Activated naive CD4-positive, alpha-beta T cell treated with anti-CD3 and anti-CD28 coated beads, Interleukin-2, amount 50 U/mL, for 24 hours (primary cell): ENCODE data around the gene NPL.

Source experiments
- H3K27ac Mint-ChIP-seq: one replicate; pipeline ENCODE4 v1.8.0; 2021; ENCODE audit warnings: mild to moderate bottlenecking, mixed read lengths
- H3K27me3 Mint-ChIP-seq: one replicate; pipeline ENCODE4 v1.8.0; 2021; ENCODE audit warnings: mixed read lengths
- H3K36me3 Mint-ChIP-seq: one replicate; pipeline ENCODE4 v1.8.0; 2021; ENCODE audit warnings: mixed read lengths
- H3K4me1 Mint-ChIP-seq: one replicate; pipeline ENCODE4 v1.8.0; 2021; ENCODE audit warnings: mixed read lengths
- H3K4me3 Mint-ChIP-seq: one replicate; pipeline ENCODE4 v1.8.0; 2021; ENCODE audit warnings: mild to moderate bottlenecking, mixed read lengths
- H3K9me3 Mint-ChIP-seq: one replicate; pipeline ENCODE4 v1.8.0; 2021; ENCODE audit warnings: mixed read lengths

The NPL gene

DNA sequence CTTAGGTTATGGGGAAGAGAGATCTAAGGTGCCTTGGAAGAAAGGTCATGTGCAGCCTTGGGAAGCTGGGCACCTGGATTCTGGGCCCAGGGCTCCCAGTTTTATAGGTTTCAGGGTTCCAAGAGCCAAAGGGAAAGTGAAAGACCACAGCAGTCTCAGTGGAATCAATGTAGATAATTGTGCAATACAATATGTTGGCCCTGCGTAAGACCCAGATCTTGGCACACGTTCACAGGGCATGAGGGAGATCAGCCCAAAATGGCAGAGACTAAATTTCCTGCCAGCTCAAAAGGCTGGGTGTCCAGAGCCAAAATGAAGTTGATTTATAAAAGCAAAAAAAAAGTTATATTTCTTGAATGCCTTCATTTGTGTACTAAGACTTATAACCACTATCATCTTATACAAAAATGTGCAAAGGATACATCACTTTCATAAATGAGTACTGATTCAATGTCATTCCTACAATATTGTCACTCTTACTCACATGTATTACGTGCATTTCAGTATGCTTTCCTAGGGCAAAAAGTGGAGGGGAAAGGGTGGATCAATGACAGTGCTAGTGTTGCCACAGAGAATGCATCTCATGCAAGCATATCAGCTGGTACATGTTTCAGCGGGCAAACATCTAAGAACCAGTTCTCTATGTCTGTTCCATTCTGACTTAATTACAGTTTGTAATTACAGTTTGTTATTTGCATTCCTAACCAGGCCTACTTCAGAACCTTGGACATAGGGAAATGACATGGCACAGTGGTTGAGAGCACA lies 22.5 kb upstream of the NPL start:
- H3K27me3 Mint-ChIP-seq = no peaks in the 10 kb centered on the region
- no peak overlapping the region for H3K27ac Mint-ChIP-seq
- no peak overlapping the region for H3K4me3 Mint-ChIP-seq
- no peaks in the 10 kb centered on the region for H3K4me1 Mint-ChIP-seq
- no peaks in the 10 kb centered on the region for H3K36me3 Mint-ChIP-seq
- H3K9me3 Mint-ChIP-seq = no peaks in the 10 kb centered on the region

DNA sequence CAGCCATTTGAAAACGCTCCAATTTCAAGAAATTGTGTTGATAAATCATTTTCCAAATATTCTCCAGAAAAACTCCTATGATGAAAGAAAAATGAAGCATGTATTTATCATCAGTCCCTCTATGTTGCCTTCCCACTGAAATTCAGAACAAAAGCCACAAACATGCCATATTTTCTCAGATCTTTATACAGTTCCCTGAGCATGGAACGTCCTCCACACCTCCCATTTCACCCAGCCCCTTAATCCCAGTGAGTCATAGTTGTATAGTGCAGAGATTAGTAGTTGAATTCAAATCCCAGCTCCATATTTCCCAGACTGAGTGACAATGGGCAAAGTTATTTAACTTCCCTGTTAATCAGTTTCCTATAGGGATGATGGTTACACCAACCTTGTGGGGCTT lies 20.6 kb upstream of the NPL start:
- Mint-ChIP-seq H3K27ac (no peak overlapping the region), H3K4me1 (no peaks in the 10 kb centered on the region), H3K9me3 (no peaks in the 10 kb centered on the region), H3K27me3 (peaks cover 2% of the 10 kb centered on the region), H3K36me3 (no peaks in the 10 kb centered on the region), H3K4me3 (no peak overlapping the region)

DNA sequence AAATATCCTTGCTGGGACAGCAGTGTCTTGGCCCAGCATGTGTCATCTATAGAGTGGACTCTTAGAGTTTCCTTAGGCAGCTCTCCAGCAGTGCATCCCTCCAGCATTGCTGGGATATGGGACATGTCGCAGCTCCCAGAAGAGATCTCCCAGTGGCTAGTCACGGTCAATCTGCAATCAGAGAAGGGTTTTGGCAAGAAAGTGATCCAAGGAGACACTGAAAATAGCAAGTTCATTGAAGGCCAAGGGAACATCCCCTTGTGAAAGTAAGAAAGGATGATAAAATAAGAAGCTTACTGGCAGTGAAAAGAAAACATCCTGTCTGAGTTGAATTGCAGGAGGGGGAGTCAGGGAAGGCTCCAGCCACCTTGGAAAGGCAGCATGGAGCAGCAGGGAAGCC lies 19.3 kb upstream of the NPL start:
- Mint-ChIP-seq H3K27ac (no peak overlapping the region), H3K4me3 (no peak overlapping the region), H3K4me1 (no peaks in the 10 kb centered on the region), H3K9me3 (no peaks in the 10 kb centered on the region), H3K36me3 (no peaks in the 10 kb centered on the region), H3K27me3 (peaks cover 3% of the 10 kb centered on the region)

DNA sequence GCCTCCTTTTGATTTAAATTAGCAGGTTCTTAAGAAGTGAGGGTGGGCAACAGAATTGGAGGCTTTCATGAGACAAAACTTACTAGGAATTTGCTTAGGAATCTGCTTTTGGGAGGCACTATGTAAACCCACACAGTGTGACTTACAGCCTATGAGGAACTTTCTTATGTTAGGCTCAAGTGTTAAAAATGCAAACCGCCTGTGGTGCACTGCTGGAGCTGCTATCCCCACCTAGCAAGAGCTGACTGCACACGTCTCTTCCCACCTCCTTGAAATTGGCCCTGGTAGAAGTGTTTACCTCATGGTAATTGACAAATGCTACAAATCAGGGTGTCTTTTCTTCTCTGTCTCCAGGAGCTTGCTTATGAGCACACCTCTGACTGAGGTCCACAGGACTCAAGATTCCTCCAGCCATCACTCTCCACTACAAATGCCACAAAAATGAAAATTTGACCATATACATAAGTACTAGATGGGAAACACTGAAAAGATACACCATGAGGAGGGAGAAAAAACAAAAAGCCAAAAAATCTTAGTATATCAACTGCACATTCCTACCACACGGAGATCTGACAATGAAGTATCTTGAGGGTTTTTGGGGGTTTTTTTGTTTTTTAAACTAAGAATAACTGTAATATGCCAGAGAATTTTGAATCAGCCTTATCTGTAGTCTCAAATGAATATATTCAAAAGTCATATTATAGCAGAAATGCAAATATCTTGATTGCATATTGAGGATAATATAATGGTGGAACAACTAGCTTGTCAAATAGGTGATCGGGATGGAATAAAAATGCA lies 18.2 kb upstream of the NPL start:
- H3K27me3 Mint-ChIP-seq = peaks cover 3% of the 10 kb centered on the region
- H3K4me1 Mint-ChIP-seq = no peaks in the 10 kb centered on the region
- H3K27ac Mint-ChIP-seq = no peak overlapping the region
- H3K4me3 Mint-ChIP-seq = no peak overlapping the region
- no peaks in the 10 kb centered on the region for H3K36me3 Mint-ChIP-seq
- no peaks in the 10 kb centered on the region for H3K9me3 Mint-ChIP-seq

DNA sequence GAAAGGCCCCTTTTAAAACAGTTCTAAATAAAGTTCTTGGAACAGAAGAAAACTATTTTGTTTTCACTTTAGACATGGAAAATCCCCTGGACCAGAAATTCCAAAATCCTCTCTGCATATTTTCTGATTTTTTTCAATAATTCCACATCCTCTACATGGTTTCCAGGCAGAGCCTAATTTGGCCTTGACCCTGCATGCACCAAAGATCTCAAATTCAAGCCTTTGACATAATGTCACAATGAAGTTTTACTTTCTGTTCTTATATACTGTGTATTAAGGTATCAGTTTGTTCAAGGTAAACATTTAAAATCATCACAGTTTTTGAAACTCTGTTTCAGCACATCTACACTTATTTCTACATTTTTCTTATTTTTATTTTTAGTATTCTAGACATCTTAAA lies 12.2 kb upstream of the NPL start:
- H3K9me3 Mint-ChIP-seq = no peaks in the 10 kb centered on the region
- no peak overlapping the region for H3K4me3 Mint-ChIP-seq
- H3K27me3 Mint-ChIP-seq = peaks cover 3% of the 10 kb centered on the region
- H3K36me3 Mint-ChIP-seq = no peaks in the 10 kb centered on the region
- H3K4me1 Mint-ChIP-seq = peaks cover 11% of the 10 kb centered on the region
- H3K27ac Mint-ChIP-seq = no peak overlapping the region

DNA sequence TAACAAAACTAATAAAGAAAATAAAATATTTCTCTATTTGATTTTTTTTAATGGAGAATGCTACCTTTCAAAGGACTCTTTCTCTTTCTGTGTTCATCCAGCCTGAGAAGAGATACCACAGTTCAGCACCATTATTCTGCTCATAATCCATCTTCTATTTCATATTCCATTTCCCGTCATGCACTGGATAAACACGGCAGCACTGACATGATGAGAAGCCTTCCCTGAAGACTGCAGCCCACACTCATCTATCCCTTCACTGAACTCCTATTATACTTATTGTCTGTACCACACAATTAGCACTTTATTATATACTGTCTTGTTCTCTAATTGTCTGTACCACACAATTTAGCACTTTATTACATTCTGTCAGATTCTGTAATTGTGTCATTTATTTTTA lies 10.7 kb upstream of the NPL start:
- Mint-ChIP-seq H3K27ac (no peak overlapping the region), H3K27me3 (peaks cover 1% of the 10 kb centered on the region), H3K36me3 (no peaks in the 10 kb centered on the region), H3K4me3 (no peak overlapping the region), H3K4me1 (peaks cover 13% of the 10 kb centered on the region), H3K9me3 (no peaks in the 10 kb centered on the region)

DNA sequence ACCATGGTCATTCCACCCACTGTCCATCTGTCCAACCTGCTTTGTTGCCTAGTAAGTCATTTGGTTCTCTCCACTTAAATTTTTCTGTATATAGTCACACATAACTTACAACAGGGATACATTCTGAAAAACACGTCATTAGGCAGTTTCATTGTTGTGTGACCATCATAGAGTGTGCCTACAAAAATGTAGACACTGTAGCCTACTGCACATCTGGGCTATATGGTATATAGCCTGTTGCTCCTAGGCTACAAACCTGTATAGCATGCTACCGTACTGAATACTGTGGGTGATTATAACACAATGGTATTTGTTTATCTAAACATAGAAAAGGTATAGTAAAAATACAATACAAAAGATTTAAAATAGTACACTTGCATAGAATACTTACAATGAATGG lies 10.0 kb upstream of the NPL start:
- Mint-ChIP-seq H3K27me3 (no peaks in the 10 kb centered on the region), H3K36me3 (no peaks in the 10 kb centered on the region)

DNA sequence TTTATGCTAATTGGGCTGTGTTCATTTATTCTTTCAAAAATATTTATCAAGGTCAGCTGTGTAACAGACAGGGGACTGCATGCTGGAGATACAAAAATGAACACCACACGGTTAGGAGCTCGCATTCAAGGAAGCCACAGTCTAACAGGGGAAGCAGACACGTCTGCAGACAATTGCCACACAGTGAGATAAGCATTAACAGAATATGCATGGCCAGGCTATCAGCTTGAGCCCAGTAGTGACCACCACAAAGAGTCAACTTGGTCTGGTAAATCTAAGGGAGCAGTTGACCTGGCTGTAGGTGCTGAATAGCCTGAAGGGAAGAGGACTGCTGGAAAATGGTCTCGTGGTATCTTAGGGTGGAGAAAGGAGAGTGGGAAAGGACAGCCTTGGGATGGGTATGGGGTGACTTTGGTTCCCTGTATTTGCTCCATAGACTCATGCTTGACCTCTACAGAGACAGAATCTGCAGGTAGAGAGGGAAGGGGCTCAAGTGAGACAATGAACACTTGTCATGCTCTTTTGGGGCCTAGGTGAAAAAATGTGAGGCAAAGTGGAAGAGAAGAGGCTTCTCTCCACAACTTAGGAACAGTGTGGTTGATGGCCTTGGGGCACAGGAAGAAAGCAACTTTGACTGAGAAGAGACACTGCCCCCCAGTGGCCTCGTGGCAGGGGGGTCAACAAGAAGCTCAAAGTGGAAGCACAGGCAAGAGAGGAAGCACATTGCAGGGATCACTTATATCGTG lies 7.6 kb upstream of the NPL start:
- no peak overlapping the region for H3K27ac Mint-ChIP-seq
- H3K27me3 Mint-ChIP-seq = no peaks in the 10 kb centered on the region
- no peaks in the 10 kb centered on the region for H3K36me3 Mint-ChIP-seq
- H3K4me3 Mint-ChIP-seq = no peak overlapping the region
- no peaks in the 10 kb centered on the region for H3K9me3 Mint-ChIP-seq
- H3K4me1 Mint-ChIP-seq = peaks cover 13% of the 10 kb centered on the region

More for the DNA sequence above, 10.0 kb upstream of the NPL start:
- Mint-ChIP-seq H3K9me3 (no peaks in the 10 kb centered on the region), H3K4me3 (no peak overlapping the region), H3K4me1 (peaks cover 13% of the 10 kb centered on the region), H3K27ac (no peak overlapping the region)

DNA sequence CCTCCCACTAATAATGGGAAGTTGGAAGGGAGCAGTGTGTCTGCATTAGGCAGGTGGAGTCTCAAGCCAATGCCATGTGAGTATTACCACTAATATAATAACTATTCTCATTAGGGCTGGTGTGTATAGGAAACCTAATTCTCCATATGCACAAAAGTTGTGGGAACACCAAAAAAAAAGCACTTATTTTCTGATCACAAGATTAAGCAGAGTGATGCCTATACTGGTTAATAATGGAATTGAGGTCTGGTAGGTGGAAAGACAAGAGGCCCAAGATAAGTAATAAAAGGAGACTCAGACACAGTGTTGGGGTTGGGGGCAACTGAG lies 7.0 kb upstream of the NPL start:
- no peaks in the 10 kb centered on the region for H3K9me3 Mint-ChIP-seq
- no peak overlapping the region for H3K27ac Mint-ChIP-seq
- peaks cover 13% of the 10 kb centered on the region for H3K4me1 Mint-ChIP-seq
- no peaks in the 10 kb centered on the region for H3K27me3 Mint-ChIP-seq
- no peak overlapping the region for H3K4me3 Mint-ChIP-seq
- no peaks in the 10 kb centered on the region for H3K36me3 Mint-ChIP-seq

DNA sequence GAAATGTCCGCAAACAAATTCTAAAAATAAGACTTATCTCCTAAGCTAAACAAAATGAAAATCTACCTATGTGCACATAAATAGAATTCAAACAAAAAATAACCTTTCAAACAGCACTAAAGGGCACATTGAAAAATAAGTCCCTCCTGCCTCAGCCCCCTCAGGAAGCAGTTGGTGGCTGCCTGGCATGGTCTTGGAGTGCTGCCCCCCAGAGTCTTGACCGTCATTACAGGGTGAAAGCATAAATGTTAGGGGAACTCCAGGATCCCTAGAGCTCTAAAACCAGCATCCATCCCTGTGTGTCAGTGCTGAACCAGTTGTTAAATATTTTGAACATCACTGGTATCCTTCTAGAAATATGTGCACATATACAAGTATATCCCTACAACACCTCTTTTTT lies 6.5 kb upstream of the NPL start:
- no peaks in the 10 kb centered on the region for H3K9me3 Mint-ChIP-seq
- H3K27me3 Mint-ChIP-seq = no peaks in the 10 kb centered on the region
- no peaks in the 10 kb centered on the region for H3K36me3 Mint-ChIP-seq
- H3K27ac Mint-ChIP-seq = no peak overlapping the region
- peaks cover 13% of the 10 kb centered on the region for H3K4me1 Mint-ChIP-seq
- no peak overlapping the region for H3K4me3 Mint-ChIP-seq

DNA sequence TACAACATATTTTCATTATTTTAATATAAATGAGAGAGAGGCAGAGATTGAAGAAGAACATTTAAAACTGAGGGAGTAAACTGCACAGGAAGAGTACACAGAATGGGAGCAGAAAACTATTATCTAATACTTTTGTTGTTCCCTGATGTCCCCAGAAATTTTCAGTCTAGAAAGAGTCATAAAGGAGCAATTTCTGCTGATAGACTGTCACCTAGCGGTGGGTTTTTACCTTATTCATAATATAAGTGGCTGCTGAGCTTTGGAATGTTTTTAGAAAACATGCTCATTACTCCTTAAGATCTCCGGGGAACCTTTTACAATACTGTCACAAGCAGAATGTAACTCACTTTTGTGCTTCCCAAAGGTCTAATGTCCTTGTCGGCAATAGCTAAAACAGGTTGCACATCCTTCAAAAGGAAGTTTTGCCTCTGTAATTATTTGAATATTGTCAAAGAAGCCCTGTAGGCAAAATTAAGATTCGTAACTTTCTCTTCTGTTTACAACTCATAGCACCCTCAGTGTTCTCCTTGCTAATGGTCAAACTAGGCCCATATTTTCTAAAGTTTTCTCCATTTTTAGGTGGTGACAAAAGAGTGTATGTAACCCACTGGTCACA lies 4.9 kb upstream of the NPL start:
- Mint-ChIP-seq H3K27ac (no peak overlapping the region), H3K36me3 (no peaks in the 10 kb centered on the region), H3K4me3 (no peak overlapping the region), H3K9me3 (no peaks in the 10 kb centered on the region), H3K4me1 (peaks cover 21% of the 10 kb centered on the region), H3K27me3 (no peaks in the 10 kb centered on the region)

DNA sequence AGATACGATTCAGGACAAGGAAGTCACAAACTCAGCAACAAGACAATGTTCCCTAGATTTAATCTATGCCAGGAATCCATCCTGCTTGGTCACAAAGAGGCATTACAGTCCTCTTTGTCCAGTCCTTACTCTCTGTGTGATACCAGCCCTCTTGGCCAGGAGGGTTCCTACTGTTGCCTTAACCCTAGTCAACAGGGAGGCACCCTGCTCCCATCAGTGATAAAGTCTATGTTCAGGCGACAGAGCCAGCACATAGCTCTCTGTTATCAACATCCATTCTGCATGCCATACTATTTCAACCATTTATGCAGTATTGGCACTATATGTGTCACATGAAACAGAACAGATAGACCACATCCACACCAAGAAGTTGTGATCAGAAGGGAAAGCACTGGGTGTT lies 4.4 kb upstream of the NPL start:
- no peak overlapping the region for H3K4me3 Mint-ChIP-seq
- no peaks in the 10 kb centered on the region for H3K9me3 Mint-ChIP-seq
- H3K27ac Mint-ChIP-seq = no peak overlapping the region
- no peaks in the 10 kb centered on the region for H3K27me3 Mint-ChIP-seq
- H3K4me1 Mint-ChIP-seq = peaks cover 23% of the 10 kb centered on the region
- H3K36me3 Mint-ChIP-seq = no peaks in the 10 kb centered on the region

DNA sequence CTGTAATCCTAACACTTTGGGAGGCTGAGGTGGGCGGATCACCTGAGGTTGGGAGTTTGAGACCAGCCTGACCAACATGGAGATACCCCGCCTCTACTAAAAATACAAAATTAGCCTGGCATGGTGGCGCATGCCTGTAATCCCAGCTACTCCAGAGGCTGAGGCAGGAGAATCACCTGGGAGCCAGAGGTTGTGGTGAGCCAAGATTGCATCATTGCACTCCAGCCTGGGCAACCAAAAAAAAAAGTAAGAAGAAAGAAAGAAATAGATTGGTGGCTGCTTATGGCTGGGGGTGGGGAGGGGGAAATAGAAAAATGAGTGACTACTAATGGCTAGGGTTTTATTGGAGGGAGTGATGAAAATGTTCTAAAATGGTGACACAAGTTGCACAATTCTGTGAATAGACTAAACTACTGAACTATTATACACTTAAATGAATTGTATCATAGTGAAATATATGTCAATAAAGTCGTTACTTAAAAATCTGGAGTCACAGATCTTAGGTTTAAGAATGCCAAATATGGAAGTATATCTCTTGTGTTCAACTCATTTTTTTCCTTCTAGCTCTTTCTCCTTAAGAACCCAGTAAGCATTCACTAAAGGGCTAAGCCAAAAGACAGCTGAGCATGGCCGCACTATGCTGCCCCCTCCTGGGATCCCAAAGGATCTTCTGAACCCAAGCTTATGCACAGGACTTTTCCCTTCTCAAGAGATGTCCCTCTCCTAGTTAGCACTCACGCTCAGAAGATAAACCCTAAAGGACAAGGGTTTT lies 3.2 kb upstream of the NPL start:
- H3K4me3 Mint-ChIP-seq = no peak overlapping the region
- H3K9me3 Mint-ChIP-seq = no peaks in the 10 kb centered on the region
- H3K36me3 Mint-ChIP-seq = no peaks in the 10 kb centered on the region
- H3K4me1 Mint-ChIP-seq = peaks cover 32% of the 10 kb centered on the region
- no peaks in the 10 kb centered on the region for H3K27me3 Mint-ChIP-seq
- no peak overlapping the region for H3K27ac Mint-ChIP-seq

DNA sequence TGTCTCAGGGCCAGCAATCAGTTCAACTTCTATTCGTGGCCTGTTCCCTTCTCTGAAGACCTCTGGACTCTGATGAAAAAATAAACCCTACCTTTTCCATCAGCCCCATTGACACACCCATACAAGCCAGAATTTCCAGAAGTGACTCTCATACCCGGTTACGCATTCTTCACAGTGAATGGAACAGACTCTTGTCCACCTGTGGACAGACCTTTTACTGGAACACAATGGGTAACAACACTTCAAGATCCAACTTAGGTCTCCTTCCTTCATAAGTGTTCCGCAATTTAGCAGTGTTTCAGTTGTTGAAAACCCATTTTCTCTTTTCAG lies 2.6 kb upstream of the NPL start:
- H3K27ac Mint-ChIP-seq = no peak overlapping the region
- peaks cover 27% of the 10 kb centered on the region for H3K4me1 Mint-ChIP-seq
- no peaks in the 10 kb centered on the region for H3K27me3 Mint-ChIP-seq
- H3K9me3 Mint-ChIP-seq = no peaks in the 10 kb centered on the region
- no peaks in the 10 kb centered on the region for H3K36me3 Mint-ChIP-seq
- H3K4me3 Mint-ChIP-seq = no peak overlapping the region
